Measurements from ENCODE around the gene DENND2A. TPM values are rescaled to one million over a fixed set of nuclear protein-coding genes. Genes with fewer than 3 reads are reported as not detected.
A peak's percentile ranks its signal among the peaks of the same experiment; 100 is the strongest.

Gene DENND2A
- total and polyA plus RNA-seq, 10 of the 15 experiments (the other 5 are each of a cell fraction or from before 2014, with no cell fraction given): 0.01 TPM; not detected in 9

- in situ Hi-C loops (cut with MboI) (no loop called here), intact Hi-C loops (cut with micrococcal nuclease; ENCODE audit: unreplicated experiment) (no loop called here)
- WGBS (ENCODE audit: insufficient coverage, insufficient replicate concordance, low lambda C conversion rate, missing lambda C conversion rate): 42% methylated on average over 16 of the region's 18 CpGs
- CTCF ChIA-PET: no interaction called here
- no peaks in the 10 kb centered on the region for H4K20me1 ChIP-seq (ENCODE audit: control insufficient read depth, insufficient read depth)
- H3K79me2 ChIP-seq (ENCODE audit: control insufficient read depth, insufficient read depth, low read length): no peaks in the 10 kb centered on the region
- ATAC-seq: no peak
- no peak overlapping the region for H3K4me3 ChIP-seq
- no peak for DNase-seq (ENCODE audit: low read depth, low spot score)
- H3K36me3 ChIP-seq (ENCODE audit: control insufficient read depth in 2 of 2, insufficient read depth in 2 of 2, low read length in 1 of 2): no peaks in the 10 kb centered on the region
- H2AFZ ChIP-seq (ENCODE audit: control insufficient read depth, low read depth, low read length): no peak overlapping the region
- SMC1A ChIA-PET (ENCODE audit: uncharacterized antibody, unreplicated experiment): no interaction called here
- no peak for FAIRE-seq
- TF ChIP-seq BCL3 (IDR thresholded peaks at IDR 0.05; ENCODE audit: borderline replicate concordance, insufficient read depth, low read depth, low read length, poor library complexity, severe bottlenecking): peak; percentile 36
- TF ChIP-seq MXI1 (IDR thresholded peaks at IDR 0.05; ENCODE audit: low read depth, low read length): no peak
- BruUV-seq (replicated peaks): no TSS peak
- RAD21 ChIA-PET (ENCODE audit: unreplicated experiment): no interaction called here
- H3K27me3 ChIP-seq (replicated peaks in 1 of 2; ENCODE audit: control insufficient read depth in 2 of 2, insufficient read depth in 2 of 2, low read length in 1 of 2): no peaks in the 10 kb centered on the region; a peak in 2 of 4 replicates
- no peak overlapping the region for H3K4me2 ChIP-seq (ENCODE audit: control insufficient read depth, insufficient read depth)
- POLR2A ChIA-PET: no interaction called here
- no peak overlapping the region for H3K9ac ChIP-seq (ENCODE audit: control insufficient read depth, insufficient read depth, low read length)
- no peak overlapping the region for H3K27ac ChIP-seq (ENCODE audit: control insufficient read depth, insufficient read depth)
- no peaks in the 10 kb centered on the region for H3K9me3 ChIP-seq (replicated peaks; ENCODE audit: control insufficient read depth, insufficient read depth, low read length)
- no peaks in the 10 kb centered on the region for H3K4me1 ChIP-seq (ENCODE audit: control insufficient read depth, insufficient read depth, low read length)
Observed at GRCh38 chr7:140540136-140540777, 100.4 kb downstream of the DENND2A start.

GRCh38 chr7:140539461-140539860 is 101.2 kb downstream of the DENND2A start:
- Histone ChIP-seq H3K9me3 (replicated peaks; ENCODE audit: control insufficient read depth, insufficient read depth, low read length) (no peaks in the 10 kb centered on the region), H3K4me1 (ENCODE audit: control insufficient read depth, insufficient read depth, low read length) (no peaks in the 10 kb centered on the region), H3K4me3 (no peak overlapping the region), H3K79me2 (ENCODE audit: control insufficient read depth, insufficient read depth, low read length) (no peaks in the 10 kb centered on the region), H3K36me3 (ENCODE audit: control insufficient read depth in 2 of 2, insufficient read depth in 2 of 2, low read length in 1 of 2) (no peaks in the 10 kb centered on the region), H3K27me3 (replicated peaks in 1 of 2; ENCODE audit: control insufficient read depth in 2 of 2, insufficient read depth in 2 of 2, low read length in 1 of 2) (no peaks in the 10 kb centered on the region; a peak in 1 of 4 replicates), H3K27ac (ENCODE audit: control insufficient read depth, insufficient read depth) (no peak overlapping the region), H3K4me2 (ENCODE audit: control insufficient read depth, insufficient read depth) (no peak overlapping the region), H2AFZ (ENCODE audit: control insufficient read depth, low read depth, low read length) (no peak overlapping the region), H4K20me1 (ENCODE audit: control insufficient read depth, insufficient read depth) (no peaks in the 10 kb centered on the region), H3K9ac (ENCODE audit: control insufficient read depth, insufficient read depth, low read length) (no peak overlapping the region)
- CTCF ChIA-PET: no interaction called here
- intact Hi-C loops (cut with micrococcal nuclease; ENCODE audit: unreplicated experiment) (no loop called here), in situ Hi-C loops (cut with MboI) (no loop called here)
- no peak for ATAC-seq
- POLR2A ChIA-PET: no interaction called here
- WGBS (ENCODE audit: insufficient coverage, insufficient replicate concordance, low lambda C conversion rate, missing lambda C conversion rate): 65% methylated on average over 18 of the region's 18 CpGs
- RAD21 ChIA-PET (ENCODE audit: unreplicated experiment): no interaction called here
- DNase-seq (ENCODE audit: low read depth, low spot score): no peak
- SMC1A ChIA-PET (ENCODE audit: uncharacterized antibody, unreplicated experiment): no interaction called here
- FAIRE-seq: no peak
- no TSS peak for BruUV-seq (replicated peaks)
- TF ChIP-seq STAT1 (conservative IDR thresholded peaks at IDR 0.05): no peak
- no peak for TF ChIP-seq RELA (IDR thresholded peaks at IDR 0.05; ENCODE audit: borderline replicate concordance, partially characterized antibody)
- no peak for TF ChIP-seq ATF3 (IDR thresholded peaks at IDR 0.05; ENCODE audit: borderline replicate concordance, extremely low read depth, low read depth, low read length)
- TF ChIP-seq, protein P1, sequence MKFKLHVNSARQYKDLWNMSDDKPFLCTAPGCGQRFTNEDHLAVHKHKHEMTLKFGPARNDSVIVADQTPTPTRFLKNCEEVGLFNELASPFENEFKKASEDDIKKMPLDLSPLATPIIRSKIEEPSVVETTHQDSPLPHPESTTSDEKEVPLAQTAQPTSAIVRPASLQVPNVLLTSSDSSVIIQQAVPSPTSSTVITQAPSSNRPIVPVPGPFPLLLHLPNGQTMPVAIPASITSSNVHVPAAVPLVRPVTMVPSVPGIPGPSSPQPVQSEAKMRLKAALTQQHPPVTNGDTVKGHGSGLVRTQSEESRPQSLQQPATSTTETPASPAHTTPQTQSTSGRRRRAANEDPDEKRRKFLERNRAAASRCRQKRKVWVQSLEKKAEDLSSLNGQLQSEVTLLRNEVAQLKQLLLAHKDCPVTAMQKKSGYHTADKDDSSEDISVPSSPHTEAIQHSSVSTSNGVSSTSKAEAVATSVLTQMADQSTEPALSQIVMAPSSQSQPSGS (IDR thresholded peaks at IDR 0.05; ENCODE audit: low read length): no peak
- TF ChIP-seq ZBTB4 (CRISPR knock-in tag; IDR thresholded peaks at IDR 0.05): no peak
- no peak for TF ChIP-seq POLR2AphosphoS5 (IDR thresholded peaks at IDR 0.05; ENCODE audit: low read length)
- no peak for TF ChIP-seq TCF3 (IDR thresholded peaks at IDR 0.05; ENCODE audit: borderline replicate concordance, insufficient read depth, low read depth, low read length)
- TF ChIP-seq ZNF217 (IDR thresholded peaks at IDR 0.05): no peak

Measured in GM12878 (cell line).